SU-DHL-6 (cell line): ENCODE results near the gene BEND5.

Source experiments
- H2AFZ ChIP-seq: fragments of 200-600 bp; sonication (generic); 2 replicates; pipeline ENCODE4 v1.6.1; 2014; ENCODE audit warnings: low read depth, mild to moderate bottlenecking, moderate library complexity, mixed read lengths, antibody characterized with exemption, low read length; ENCODE audit not compliant: severe bottlenecking
- H3F3A ChIP-seq: fragments of 200-600 bp; shearing (Covaris generic); 2 replicates; pipeline ENCODE4 v1.6.0; 2016; ENCODE audit warnings: antibody characterized with exemption, mild to moderate bottlenecking; ENCODE audit not compliant: insufficient read depth
- H3K27ac ChIP-seq: fragments of 200-600 bp; sonication (generic); 2 replicates; pipeline ENCODE4 v1.5.1; 2016; ENCODE audit warnings: low read depth, mild to moderate bottlenecking, low read length, moderate library complexity, mixed read lengths
- H3K27me3 ChIP-seq: fragments of 200-600 bp; sonication (generic), shearing (Covaris generic); 2 replicates; pipeline ENCODE4 v1.6.0; 2014; ENCODE audit warnings: mild to moderate bottlenecking, low read length
- H3K36me3 ChIP-seq: fragments of 200-600 bp; sonication (generic); 2 replicates; pipeline ENCODE4 v1.6.1; 2014; ENCODE audit warnings: mild to moderate bottlenecking, low read length, mixed read lengths
- H3K4me2 ChIP-seq: fragments of 300-600, 200-600 bp; shearing (Covaris generic), sonication (generic); 2 replicates; pipeline ENCODE4 v1.6.0; 2014; ENCODE audit warnings: low read length, low read depth, mild to moderate bottlenecking; ENCODE audit not compliant: poor library complexity, severe bottlenecking
- H3K4me3 ChIP-seq: fragments of 200-600 bp; sonication (generic); 2 replicates; pipeline ENCODE4 v1.5.1; 2014; ENCODE audit warnings: antibody characterized with exemption, low read length, mild to moderate bottlenecking, mixed read lengths; ENCODE audit not compliant: insufficient read depth, poor library complexity, severe bottlenecking
- H3K79me2 ChIP-seq: fragments of 200-600 bp; sonication (generic); 2 replicates; pipeline ENCODE4 v1.6.1; 2014; ENCODE audit warnings: mild to moderate bottlenecking, low read length, moderate library complexity; ENCODE audit not compliant: insufficient read depth
- H3K9ac ChIP-seq: fragments of 200-600 bp; sonication (generic); 2 replicates; pipeline ENCODE4 v1.7.0; 2014; ENCODE audit warnings: mild to moderate bottlenecking, low read length
- H3K9me2 ChIP-seq: fragments of 200-600 bp; sonication (generic); replicated peaks from 2 replicates; pipeline ENCODE4 v1.6.1; 2014; ENCODE audit warnings: low read length; ENCODE audit not compliant: insufficient read depth
- H3K9me3 ChIP-seq: fragments of 200-600 bp; sonication (generic); 2 replicates; pipeline ENCODE4 v1.6.1; 2014; ENCODE audit warnings: low read length, mixed read lengths; ENCODE audit not compliant: insufficient read depth
- H4K20me1 ChIP-seq: fragments of 200-600 bp; sonication (generic); 2 replicates; pipeline ENCODE4 v1.6.1; 2014; ENCODE audit warnings: low read depth, mild to moderate bottlenecking, antibody characterized with exemption, low read length, moderate library complexity, mixed read lengths
- CTCF ChIP-seq: fragments of 200-600 bp; sonication (generic); IDR thresholded peaks from one replicate; pipeline ENCODE4 v1.5.1; 2017; ENCODE audit warnings: antibody characterized with exemption, mild to moderate bottlenecking, low read length, moderate library complexity; ENCODE audit not compliant: insufficient read depth, poor library complexity, severe bottlenecking
- EZH2phosphoT487 ChIP-seq: fragments of 200-600 bp; sonication (generic), shearing (Covaris generic); conservative IDR thresholded peaks from 2 replicates; pipeline ENCODE4 v1.6.1; 2018; ENCODE audit warnings: mild to moderate bottlenecking, antibody characterized with exemption, low read length, moderate library complexity, mixed read lengths

BEND5 gene

GRCh38 chr1:48749068-48749467 lies 27.6 kb downstream of the BEND5 start:
- Histone ChIP-seq H2AFZ (no peak overlapping the region), H3K4me3 (no peak overlapping the region), H3K27me3 (no peaks in the 10 kb centered on the region), H3K36me3 (no peaks in the 10 kb centered on the region), H3K9ac (no peak overlapping the region), H3K27ac (no peak overlapping the region), H3K79me2 (no peaks in the 10 kb centered on the region), H3K4me2 (no peak overlapping the region), H3K9me2 (no peaks in the 10 kb centered on the region), H3K9me3 (no peaks in the 10 kb centered on the region), H3F3A (no peaks in the 10 kb centered on the region), H4K20me1 (no peaks in the 10 kb centered on the region)
- no peak for TF ChIP-seq EZH2phosphoT487
- TF ChIP-seq CTCF, result no peak

DNA sequence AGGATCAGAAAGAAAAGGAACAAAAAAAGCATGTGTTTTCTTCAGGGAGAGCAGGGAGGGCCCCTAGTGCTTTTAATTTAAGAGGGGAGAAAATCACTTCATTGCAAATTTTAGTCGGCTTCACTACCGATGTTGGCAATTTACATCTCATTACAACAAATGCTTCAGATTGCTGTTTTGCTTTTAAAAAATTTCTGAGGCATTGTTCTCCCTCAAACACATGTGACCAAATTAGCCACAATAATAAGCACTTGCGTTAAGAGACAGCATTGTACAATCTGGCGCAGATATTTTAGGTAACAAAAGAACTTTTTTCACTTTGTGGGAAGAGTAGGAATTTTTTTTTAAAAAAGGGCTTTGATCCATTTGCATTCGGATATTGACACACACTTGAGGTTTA lies 29.8 kb downstream of the BEND5 start:
- no peaks in the 10 kb centered on the region for H3K27me3 ChIP-seq
- H3K36me3 ChIP-seq, result no peaks in the 10 kb centered on the region
- no peak overlapping the region for H3K9ac ChIP-seq
- H3K79me2 ChIP-seq, result no peaks in the 10 kb centered on the region
- H3K4me2 ChIP-seq, result no peak overlapping the region
- no peaks in the 10 kb centered on the region for H3K9me3 ChIP-seq
- no peak for TF ChIP-seq EZH2phosphoT487
- no peak for TF ChIP-seq CTCF
- no peak overlapping the region for H3K4me3 ChIP-seq
- H3F3A ChIP-seq, result no peaks in the 10 kb centered on the region
- no peaks in the 10 kb centered on the region for H4K20me1 ChIP-seq
- no peak overlapping the region for H3K27ac ChIP-seq
- H2AFZ ChIP-seq, result no peak overlapping the region
- no peaks in the 10 kb centered on the region for H3K9me2 ChIP-seq

- Histone ChIP-seq H3K4me2 (no peak overlapping the region), H3K27me3 (no peaks in the 10 kb centered on the region), H3K9me2 (no peaks in the 10 kb centered on the region), H3K9me3 (no peaks in the 10 kb centered on the region), H4K20me1 (no peaks in the 10 kb centered on the region), H3F3A (no peaks in the 10 kb centered on the region), H3K27ac (no peak overlapping the region), H3K79me2 (no peaks in the 10 kb centered on the region), H3K4me3 (no peak overlapping the region), H3K36me3 (no peaks in the 10 kb centered on the region), H3K9ac (no peak overlapping the region), H2AFZ (no peak overlapping the region)
- TF ChIP-seq EZH2phosphoT487, result no peak
- no peak for TF ChIP-seq CTCF
Measured at GRCh38 chr1:48744032-48744431, 32.7 kb downstream of the BEND5 start.

GRCh38 chr1:48743480-48743879 lies 33.2 kb downstream of the BEND5 start:
- Histone ChIP-seq H3K4me2 (no peak overlapping the region), H3K36me3 (no peaks in the 10 kb centered on the region), H3K79me2 (no peaks in the 10 kb centered on the region), H3K27ac (no peak overlapping the region), H3K9me3 (no peaks in the 10 kb centered on the region), H2AFZ (no peak overlapping the region), H3K9me2 (no peaks in the 10 kb centered on the region), H4K20me1 (no peaks in the 10 kb centered on the region), H3K4me3 (no peak overlapping the region), H3K9ac (no peak overlapping the region), H3F3A (no peaks in the 10 kb centered on the region), H3K27me3 (no peaks in the 10 kb centered on the region)
- no peak for TF ChIP-seq EZH2phosphoT487
- no peak for TF ChIP-seq CTCF
